Heart right ventricle (tissue), 16 donors: Measurements from ENCODE around the gene RIT2. TPM values are rescaled to one million over a fixed set of nuclear protein-coding genes. Genes with fewer than 3 reads are reported as not detected.

Experiments
- ATAC-seq, 8 donors: fragments of 200-7000 bp; cut with Tn5 transposase; one replicate each; pipeline ENCODE4 v1.9.1; 2020; ENCODE audit warnings: mild to moderate bottlenecking in 8 of 8, moderate library complexity in 8 of 8, moderate number of reproducible peaks in 1 of 8
- DNase-seq, 2 donors: peaks; one replicate each; pipeline ENCODE4 v3.0.0-alpha.2; 2020
- H3K27ac ChIP-seq, 10 donors: fragments of 200-600 bp; sonication (generic) in 2 of 10; one replicate each; pipeline versions ENCODE4 v1.5.0 to v1.8.0; 2020 to 2022; ENCODE audit warnings: mild to moderate bottlenecking in 3 of 10
- H3K27me3 ChIP-seq, 7 donors: fragments of 200-600 bp; one replicate each; pipeline ENCODE4 v1.8.0; 2021 to 2022; ENCODE audit warnings: mild to moderate bottlenecking in 2 of 7
- H3K36me3 ChIP-seq, 9 donors: fragments of 200-600 bp; sonication (generic) in 1 of 9; one replicate each; pipeline versions ENCODE4 v1.5.0 to v1.8.0; 2020 to 2022; ENCODE audit warnings: mild to moderate bottlenecking in 2 of 9
- H3K4me1 ChIP-seq, 9 donors: fragments of 200-600 bp; sonication (generic) in 1 of 9; one replicate each; pipeline versions ENCODE4 v1.5.0 to v1.8.0; 2020 to 2022; ENCODE audit warnings: mild to moderate bottlenecking in 4 of 9
- H3K4me3 ChIP-seq, 10 donors: fragments of 200-600 bp; sonication (generic) in 2 of 10; one replicate each; pipeline versions ENCODE4 v1.5.0 to v1.8.0; 2020 to 2022; ENCODE audit warnings: mild to moderate bottlenecking in 7 of 10, moderate library complexity in 2 of 10
- H3K9me3 ChIP-seq, 11 donors: fragments of 200-600 bp in 10 of 11; sonication (generic) in 2 of 11; one replicate each; pipeline versions ENCODE4 v1.5.0 to v1.8.0; 2013 to 2022; ENCODE audit warnings: mild to moderate bottlenecking in 2 of 11, control low read depth in 1 of 11, moderate library complexity in 1 of 11
- WGBS, 2 donors: extraction: QIAGEN DNeasy Blood & Tissue Kit; methylation state at CpG; one replicate each; pipeline ENCODE4 v1.1.7; 2013; ENCODE audit warnings: inconsistent platforms in 1 of 2; 5-methylcytosine and 5-hydroxymethylcytosine counted together
- intact Hi-C, 10 donors: fragments of 100-400 bp; cut with DNase I; formaldehyde crosslinking; loops; one replicate each; pipeline versions ENCODE4 v1.11.1 to v1.14.2; 2022
- polyA plus RNA-seq, 2 donors: library from polyadenylated mRNA; stranded (reverse); fragments of 200-250 nt; gene quantifications; one replicate each; pipeline ENCODE4 v1.2.3, GENCODE V29; 2013
- total RNA-seq, 10 donors: library from RNA; stranded (reverse); fragmentation: NEBNext Ultra II Directional in 3 of 10; extraction: Animal tissue kit (Norgen Biotek cat#: 25700) in 3 of 10; gene quantifications; one replicate each; pipeline versions ENCODE4 v1.2.1 to v1.2.4, GENCODE V29; 2021 to 2023
- TF ChIP-seq, protein P1 (sequence below), 9 donors: fragments of 200-600 bp; sonication (generic) in 2 of 9; IDR thresholded peaks; one replicate each; pipeline versions ENCODE4 v1.5.0 to v1.8.0; 2021 to 2022; ENCODE audit warnings: antibody characterized with exemption in 9 of 9, mild to moderate bottlenecking in 5 of 9, moderate library complexity in 1 of 9
- donor health status: Arrhythmogenic right ventricular cardiomyopathy.
- donor health status: ischemic (EF 13 %, LVEDD 7.1; RV severe dilation, severe dysfunction).
- donor health status: healthy with polysubstance abuse.
- donor health status: DM: no; HTN: yes; CAD: no.
- donor health status: DM: no; HTN: no; CAD: no.
- donor health status: ischemic (EF 25% LVEDD 6.9; RV normal size, moderate dysfunction).
- donor health status: ischemic (EF 25% LVEDD 5.7; RV mildly dilated, moderate dysfunction).
- donor health status: healthy.
- donor health status: DM: yes; HTN: yes; CAD: no.
- donor health status: Ischemic cardiomyopathy.
- donor health status: ischemic (EF 35%, LVEDD 5.7; RV mildly dilated, moderate dysfunction).
- donor health status: nonischemic (EF 11% LVEDD 7.7; RV severe dilation, severe dysfunction).
- donor health status: DM: yes; HTN: yes; CAD: no.
- donor health status: PGD.
- donor health status: ischemic (EF 29% LVEDD 5.4; RV normal size, mild dysfunction).
- donor health status: nonischemic (EF 23%, LVEDD 6.1; RV moderate dilation, normal function).

Gene RIT2
- total and polyA plus RNA-seq, 12 donors, result not detected

DNA sequence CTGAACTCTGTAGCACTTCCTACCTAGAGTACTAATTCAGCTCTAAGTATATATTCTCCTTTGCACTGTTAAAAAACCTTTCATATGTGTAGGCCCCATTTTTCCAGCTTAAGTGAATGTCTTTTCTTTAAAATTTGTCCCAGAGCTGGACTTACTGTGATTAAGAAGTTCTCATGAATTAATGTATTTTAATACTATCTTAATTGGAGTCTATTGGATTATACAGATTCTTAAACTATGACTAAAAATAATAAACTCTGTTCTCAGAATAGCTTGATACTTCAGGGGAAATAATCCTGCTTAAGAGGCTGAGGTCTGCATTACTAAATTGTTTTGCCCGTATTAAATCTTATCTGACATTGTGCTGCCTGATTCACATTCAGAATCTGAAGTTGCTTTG is 223.3 kb downstream of the RIT2 start:
- no peaks in the 10 kb centered on the region for H3K36me3 ChIP-seq
- no peaks in the 10 kb centered on the region for H3K9me3 ChIP-seq
- no peak overlapping the region for H3K27ac ChIP-seq
- peaks cover 0 to 7% (median 0%) of the 10 kb centered on the region in 9 donors for H3K4me1 ChIP-seq
- TF ChIP-seq, protein P1, sequence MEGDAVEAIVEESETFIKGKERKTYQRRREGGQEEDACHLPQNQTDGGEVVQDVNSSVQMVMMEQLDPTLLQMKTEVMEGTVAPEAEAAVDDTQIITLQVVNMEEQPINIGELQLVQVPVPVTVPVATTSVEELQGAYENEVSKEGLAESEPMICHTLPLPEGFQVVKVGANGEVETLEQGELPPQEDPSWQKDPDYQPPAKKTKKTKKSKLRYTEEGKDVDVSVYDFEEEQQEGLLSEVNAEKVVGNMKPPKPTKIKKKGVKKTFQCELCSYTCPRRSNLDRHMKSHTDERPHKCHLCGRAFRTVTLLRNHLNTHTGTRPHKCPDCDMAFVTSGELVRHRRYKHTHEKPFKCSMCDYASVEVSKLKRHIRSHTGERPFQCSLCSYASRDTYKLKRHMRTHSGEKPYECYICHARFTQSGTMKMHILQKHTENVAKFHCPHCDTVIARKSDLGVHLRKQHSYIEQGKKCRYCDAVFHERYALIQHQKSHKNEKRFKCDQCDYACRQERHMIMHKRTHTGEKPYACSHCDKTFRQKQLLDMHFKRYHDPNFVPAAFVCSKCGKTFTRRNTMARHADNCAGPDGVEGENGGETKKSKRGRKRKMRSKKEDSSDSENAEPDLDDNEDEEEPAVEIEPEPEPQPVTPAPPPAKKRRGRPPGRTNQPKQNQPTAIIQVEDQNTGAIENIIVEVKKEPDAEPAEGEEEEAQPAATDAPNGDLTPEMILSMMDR (IDR thresholded peaks at IDR 0.05), result no peak
- H3K4me3 ChIP-seq, result no peak overlapping the region
- WGBS, 2 donors, result 34 to 59% methylated on average over 1 of the region's 1 CpG
- ATAC-seq, result no peak
- H3K27me3 ChIP-seq, result no peaks in the 10 kb centered on the region
- intact Hi-C loops, result no loop called here
- DNase-seq, result no peak

DNA sequence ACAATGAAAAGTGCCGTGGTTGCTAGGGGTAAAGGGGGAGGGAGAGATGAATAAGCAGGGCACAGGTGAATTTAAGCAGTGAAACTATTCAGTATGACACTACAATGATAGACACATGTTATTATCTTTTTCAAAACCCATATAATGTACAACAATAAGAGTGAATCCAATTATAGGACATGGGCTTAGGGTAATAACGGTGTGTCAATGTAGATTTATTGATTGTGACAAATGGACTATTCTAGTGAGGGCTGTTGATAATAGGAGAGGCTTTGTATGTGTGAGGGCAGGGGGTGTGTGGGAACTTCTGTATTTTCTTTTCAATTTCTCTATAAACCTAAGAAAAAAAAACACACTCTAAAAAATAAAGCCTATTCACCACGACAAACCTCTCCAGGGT is 223.8 kb downstream of the RIT2 start:
- DNase-seq, result no peak
- H3K4me3 ChIP-seq, result no peak overlapping the region
- TF ChIP-seq, protein P1 (IDR thresholded peaks at IDR 0.05), result no peak
- intact Hi-C loops, result no loop called here
- 76 to 81% methylated on average over 3 of the region's 3 CpGs for WGBS, 2 donors
- no peaks in the 10 kb centered on the region for H3K27me3 ChIP-seq
- ATAC-seq, result no peak
- H3K36me3 ChIP-seq, result no peaks in the 10 kb centered on the region
- H3K27ac ChIP-seq, result no peak overlapping the region
- peaks cover 0 to 7% (median 0%) of the 10 kb centered on the region in 9 donors for H3K4me1 ChIP-seq
- no peaks in the 10 kb centered on the region for H3K9me3 ChIP-seq

DNA sequence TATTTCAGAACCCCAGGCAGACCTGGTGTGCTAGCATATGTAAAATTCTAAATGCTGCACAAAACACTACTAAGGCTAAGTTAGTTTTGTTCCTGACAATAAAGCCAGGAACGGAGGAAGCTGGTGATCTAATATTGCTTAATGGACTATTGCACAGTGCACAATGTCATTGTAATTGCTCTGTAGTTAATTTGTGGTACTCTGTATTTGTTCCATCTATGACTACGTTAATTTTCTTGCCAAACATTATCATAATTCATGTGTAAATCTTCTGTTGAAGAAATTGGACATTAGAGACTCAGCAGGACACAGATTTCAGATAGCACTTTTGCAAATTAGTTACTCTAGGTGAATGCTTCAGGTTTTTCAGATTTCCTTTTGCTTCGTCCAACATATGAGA is 232.3 kb downstream of the RIT2 start:
- Histone ChIP-seq H3K9me3 (no peaks in the 10 kb centered on the region), H3K36me3 (no peaks in the 10 kb centered on the region), H3K27me3 (peaks cover 0 to 4% (median 0%) of the 10 kb centered on the region in 7 donors), H3K27ac (no peak overlapping the region), H3K4me1 (no peaks in the 10 kb centered on the region), H3K4me3 (no peak overlapping the region)
- intact Hi-C loops, result no loop called here
- DNase-seq, result no peak
- ATAC-seq, result no peak
- 69 to 74% methylated on average over 3 of the region's 3 CpGs for WGBS, 2 donors
- TF ChIP-seq, protein P1 (IDR thresholded peaks at IDR 0.05), result no peak

DNA sequence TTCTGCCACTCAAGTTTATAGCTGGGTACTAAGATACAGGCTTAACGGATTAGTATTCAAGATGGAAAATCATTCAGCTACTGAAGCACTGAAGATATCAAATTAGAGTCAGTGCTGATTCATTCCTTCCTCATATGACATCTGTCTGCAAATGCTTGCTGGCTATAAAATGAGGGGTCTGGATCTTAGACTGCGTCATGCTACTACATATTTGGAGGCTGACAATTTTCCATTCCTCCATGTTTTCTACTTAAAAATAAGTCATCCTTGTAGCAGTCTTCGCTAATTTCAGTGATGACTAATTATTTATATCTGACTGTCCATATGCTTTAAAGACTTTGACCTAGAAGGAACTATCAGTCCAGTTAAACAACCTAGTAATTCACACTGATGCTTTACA is 233.4 kb downstream of the RIT2 start:
- Histone ChIP-seq H3K36me3 (no peaks in the 10 kb centered on the region), H3K4me3 (no peak overlapping the region), H3K27me3 (peaks cover 0 to 4% (median 0%) of the 10 kb centered on the region in 7 donors), H3K4me1 (no peaks in the 10 kb centered on the region), H3K27ac (no peak overlapping the region), H3K9me3 (no peaks in the 10 kb centered on the region)
- intact Hi-C loops, result no loop called here
- TF ChIP-seq, protein P1 (IDR thresholded peaks at IDR 0.05), result no peak
- DNase-seq (no peak), ATAC-seq (no peak)
- WGBS, 2 donors, result 89 to 90% methylated on average over 3 of the region's 3 CpGs
